DOHH2 (cell line): Measurements from ENCODE around the gene SF3A1.

Experiments used
- CTCF ChIP-seq: fragments of 200-600 bp; sonication (generic); IDR thresholded peaks from one replicate; pipeline ENCODE4 v1.5.1; 2014; ENCODE audit warnings: antibody characterized with exemption, mild to moderate bottlenecking, low read depth, low read length; ENCODE audit not compliant: poor library complexity, severe bottlenecking
- EZH2phosphoT487 ChIP-seq: fragments of 200-600 bp; sonication (generic); IDR thresholded peaks from 2 replicates; pipeline ENCODE4 v1.6.1; 2017; ENCODE audit warnings: borderline replicate concordance, mild to moderate bottlenecking, antibody characterized with exemption, low read length, moderate library complexity, mixed read lengths

- no peak for TF ChIP-seq CTCF
- no peak for TF ChIP-seq EZH2phosphoT487
These were observed 33.4 kb downstream of the SF3A1 start for GRCh38 chr22:30323246-30323645.
